Renal cortical epithelial cell (primary cell): ENCODE measurements around the gene RIMS3. TPM values are rescaled to one million over a fixed set of nuclear protein-coding genes. Genes with fewer than 3 reads are reported as not detected.
"Not testable (repeated sequence)": the region's sequence is repeated elsewhere in the genome, so short reads cannot be mapped to it uniquely, and the experiment has no call there.

Experiments
- DNase-seq: peaks from one replicate; pipeline ENCODE4 v3.0.0-alpha.2; 2011; ENCODE audit warnings: low read depth
- total RNA-seq: library from RNA; depleted of rRNA; stranded (reverse); fragments of >200 nt; gene quantifications from 2 replicates; pipeline ENCODE4 v1.2.3, GENCODE V29; 2014

RIMS3 gene
- total RNA-seq, 1 donor from 2014 or later = 6.7 TPM

DNA sequence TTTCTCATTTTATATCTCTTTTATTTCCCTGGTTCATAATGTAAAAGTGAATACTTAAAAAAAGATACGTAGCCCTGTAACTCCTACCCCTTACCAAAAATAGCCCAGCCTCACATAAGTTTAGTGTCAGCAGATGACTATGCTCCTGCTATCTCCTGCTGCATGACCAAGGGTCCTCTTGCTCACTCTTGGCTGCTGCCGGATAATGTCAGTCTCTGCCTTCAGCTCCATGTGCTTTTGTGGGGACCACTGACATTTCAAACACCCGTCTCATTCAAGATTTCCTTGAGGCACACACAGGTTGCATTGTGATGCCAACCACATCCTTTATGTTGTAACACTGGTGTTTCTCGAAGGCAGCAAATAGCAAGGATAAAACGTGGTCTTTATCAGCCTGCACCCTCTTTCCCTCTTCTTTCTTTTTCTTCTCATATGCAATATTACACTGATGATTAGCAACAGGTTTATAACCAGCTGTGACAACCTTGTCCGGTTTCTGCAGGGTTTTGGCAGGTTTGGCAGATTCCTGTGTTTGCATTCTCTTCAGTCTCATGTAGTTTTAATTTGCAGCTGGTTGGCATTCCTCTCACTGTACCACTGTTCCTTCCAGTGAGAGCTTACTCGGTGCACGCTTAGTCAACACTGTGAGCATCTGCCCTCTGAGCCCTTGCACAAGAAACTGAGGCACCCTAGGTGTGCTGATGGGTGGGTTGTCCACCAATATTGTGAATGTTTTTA is 71.9 kb downstream of the RIMS3 start:
- no peak for DNase-seq

DNA sequence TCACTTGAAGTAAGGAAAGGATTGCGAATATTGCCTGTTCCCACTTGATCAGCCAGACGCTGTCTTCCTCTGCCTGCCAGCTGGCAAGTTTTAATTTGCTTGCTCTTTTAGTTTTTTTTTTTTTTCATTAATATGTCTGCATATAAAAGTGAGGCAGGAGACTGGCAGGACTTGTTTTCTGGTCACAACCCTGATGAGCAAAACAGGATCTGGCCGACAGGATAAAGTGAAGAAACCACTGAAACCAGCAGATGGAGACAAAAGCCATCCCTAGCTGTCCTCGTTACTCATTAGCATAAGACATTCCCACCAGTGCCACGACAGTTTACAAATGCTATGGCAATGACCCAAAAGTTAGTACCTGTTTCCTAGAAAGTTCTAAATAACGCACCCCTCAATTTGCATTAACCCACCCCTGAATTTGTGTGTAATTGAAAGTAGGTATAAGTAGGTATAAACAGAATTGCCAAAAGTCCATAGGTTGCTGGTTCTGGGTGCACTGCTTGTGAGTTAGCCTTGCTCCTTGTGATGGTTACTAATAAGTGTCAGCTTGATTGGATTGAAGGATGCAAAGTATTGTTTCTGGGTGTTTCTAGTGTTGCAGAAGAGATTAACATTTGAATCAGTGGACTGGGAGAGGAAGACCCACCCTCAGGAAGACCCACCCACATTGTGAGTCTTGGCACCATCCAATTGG is 73.2 kb downstream of the RIMS3 start:
- peak; percentile 45 for DNase-seq

DNA sequence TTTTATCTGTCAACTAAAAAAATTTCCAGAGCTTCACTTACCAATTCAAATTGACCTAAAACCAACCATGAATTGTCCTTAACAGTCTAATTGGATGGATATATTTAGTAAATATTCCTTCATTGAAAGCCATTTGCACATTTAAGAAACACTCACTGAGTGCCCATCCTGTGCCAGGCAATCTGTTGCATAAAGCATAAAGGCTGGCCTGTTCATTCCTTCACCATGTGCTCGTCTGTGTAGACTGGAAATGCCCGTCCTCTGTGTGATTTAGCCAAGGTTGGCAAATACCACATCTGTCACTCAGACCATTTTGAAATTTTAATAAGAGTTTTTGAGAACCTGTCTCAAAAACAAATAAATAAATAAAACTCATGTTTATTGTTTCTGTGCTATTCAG is 76.9 kb downstream of the RIMS3 start:
- no peak for DNase-seq

DNA sequence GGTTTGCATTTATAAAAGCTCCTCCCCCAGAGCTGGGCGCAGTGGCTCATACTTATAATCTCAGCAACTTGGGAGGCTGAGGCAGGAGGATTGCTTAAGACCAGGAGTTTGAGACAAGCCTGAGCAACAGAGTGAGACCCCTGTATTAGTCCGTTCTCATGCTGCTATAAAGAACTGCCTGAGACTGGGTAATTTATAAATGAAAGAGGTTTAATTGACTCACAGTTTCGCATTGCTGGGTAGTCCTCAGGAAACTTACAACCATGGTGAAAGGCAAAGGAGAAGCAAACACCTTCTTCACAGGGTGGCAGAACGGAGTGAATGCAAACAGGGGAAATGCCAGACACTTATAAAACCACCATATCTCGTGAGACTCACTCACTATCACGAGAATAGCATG is 81.5 kb downstream of the RIMS3 start:
- DNase-seq = no peak

DNA sequence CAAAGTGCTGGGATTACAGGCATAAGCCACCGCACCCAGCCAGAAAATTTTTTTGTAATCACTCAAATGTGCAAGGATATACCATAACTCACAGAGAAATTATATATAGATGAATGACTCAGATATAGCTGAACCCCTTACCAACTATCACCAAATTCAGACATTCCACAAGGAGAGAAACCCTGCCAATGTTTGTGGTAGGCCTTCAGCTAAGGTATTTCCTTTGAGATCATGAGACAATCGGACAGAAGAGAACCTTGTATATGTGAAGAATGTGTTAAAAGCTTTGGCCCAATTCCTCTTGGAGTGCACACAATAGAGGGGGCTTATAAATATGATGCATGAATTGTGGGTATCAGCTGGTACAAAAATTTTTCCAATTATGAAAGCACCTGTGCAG is 83.4 kb downstream of the RIMS3 start:
- DNase-seq = no peak

DNA sequence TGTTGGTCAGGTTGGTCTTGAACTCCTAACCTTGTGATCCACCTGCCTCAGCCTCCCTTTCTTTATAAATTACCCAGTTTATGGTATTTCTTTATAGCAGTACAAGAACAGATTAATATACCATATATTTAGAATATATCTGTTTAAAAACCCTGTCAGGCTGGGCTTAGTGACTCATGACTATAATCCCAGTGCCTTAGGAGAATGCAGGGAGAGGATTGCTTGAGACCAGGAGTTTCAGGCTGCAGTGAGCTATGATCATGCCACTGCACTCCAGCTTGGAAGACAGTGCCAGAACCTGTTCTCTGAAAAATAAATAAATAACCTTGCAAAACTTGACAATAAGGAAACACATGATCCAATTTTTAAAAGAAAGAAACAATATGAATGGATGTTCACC is 90.1 kb downstream of the RIMS3 start:
- DNase-seq = no peak

DNA sequence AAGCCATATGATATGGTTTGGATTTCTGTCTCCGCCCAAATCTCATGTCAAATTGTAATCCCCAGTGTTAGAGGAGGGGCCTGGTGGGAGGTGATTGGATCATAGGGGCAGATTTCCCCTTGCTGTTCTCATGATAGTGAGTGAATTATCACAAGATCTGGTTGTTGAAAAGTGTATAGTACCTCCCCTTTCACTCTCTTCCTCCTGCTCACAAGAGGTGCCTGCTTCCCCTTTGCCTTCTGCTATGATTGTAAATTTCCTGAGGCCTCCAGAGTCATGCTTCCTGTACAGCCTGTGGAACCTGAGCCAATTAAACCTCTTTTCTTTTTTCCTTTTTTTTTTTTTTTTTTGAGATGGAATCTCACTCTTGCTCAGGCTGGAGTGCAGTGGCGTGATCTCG is 90.7 kb downstream of the RIMS3 start:
- DNase-seq = not testable (repeated sequence)

Other genes starting within 250 kb of the RIMS3 start
- gene ZFP69B, start 215.2 kb downstream of the RIMS3 start, total RNA-seq = 1.2 and 4.9 TPM in 2 replicates
- 3.0 and 3.2 TPM in 2 replicates for gene ZFP69, start 188.4 kb downstream of the RIMS3 start, total RNA-seq
- gene EXO5, start 156.9 kb downstream of the RIMS3 start, total RNA-seq = 8.3 and 12.0 TPM in 2 replicates
- gene ZNF684, start 134.0 kb downstream of the RIMS3 start, total RNA-seq = 2.4 and 11.0 TPM in 2 replicates
- 18.6 and 40.4 TPM in 2 replicates for gene NFYC, start 26.0 kb upstream of the RIMS3 start, total RNA-seq
- 0.20 and 0.87 TPM in 2 replicates for gene KCNQ4, start 118.1 kb upstream of the RIMS3 start, total RNA-seq
- gene CITED4, start 196.7 kb upstream of the RIMS3 start, total RNA-seq = 33.5 and 45.1 TPM in 2 replicates